ENCODE data around the gene RFESD. TPM values are rescaled to one million over a fixed set of nuclear protein-coding genes. Genes with fewer than 3 reads are reported as not detected.

The RFESD gene
- total RNA-seq, result 2.2 and 3.1 TPM in 2 replicates

DNA sequence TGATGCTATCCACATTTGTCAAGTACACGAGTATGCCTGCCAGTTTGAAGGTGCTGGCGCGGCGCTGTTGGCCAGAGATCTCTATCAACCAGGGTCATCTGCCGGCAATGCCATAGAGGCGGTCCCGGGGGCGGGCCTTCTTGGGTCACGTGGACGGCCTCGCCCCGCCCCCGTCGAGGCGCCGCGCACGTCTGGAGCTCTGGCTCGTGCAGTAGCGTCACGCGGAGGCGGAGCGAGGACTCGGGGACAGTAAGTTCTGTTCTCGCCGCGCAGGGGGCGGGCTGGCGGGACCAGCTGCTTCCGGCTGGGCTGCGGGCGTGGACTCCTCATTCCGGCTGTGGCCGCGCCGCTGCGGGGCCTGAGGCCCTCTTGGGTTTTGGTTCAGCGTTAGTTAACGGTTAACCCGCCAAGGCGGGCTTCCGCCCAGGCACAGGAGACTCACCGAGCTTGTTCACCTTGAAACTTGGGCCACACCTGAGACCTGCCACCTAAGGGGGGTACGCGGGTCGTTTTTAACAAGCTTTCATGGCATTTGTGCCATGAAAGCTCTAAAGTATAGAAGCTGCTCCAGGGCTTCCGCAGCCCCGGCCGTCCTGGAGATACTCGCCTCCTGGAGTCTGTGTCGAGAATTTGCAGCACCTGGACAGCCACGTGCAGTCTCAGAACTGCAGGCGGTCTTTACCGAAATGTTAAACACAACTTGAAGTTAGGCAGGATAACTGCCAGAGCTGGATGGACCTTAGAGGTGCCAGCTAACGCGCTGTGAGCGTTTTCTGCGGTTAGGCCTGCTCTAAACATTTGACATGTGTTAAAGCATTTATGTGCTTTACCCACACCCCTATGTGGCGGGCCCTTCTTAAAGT lies at the start of gene RFESD:
Gene RFESD, plus strand, starts transcription at position 209 of the 863 bp plus-strand sequence. CDS start 5,495 bp downstream, outside the sequence.

DNA sequence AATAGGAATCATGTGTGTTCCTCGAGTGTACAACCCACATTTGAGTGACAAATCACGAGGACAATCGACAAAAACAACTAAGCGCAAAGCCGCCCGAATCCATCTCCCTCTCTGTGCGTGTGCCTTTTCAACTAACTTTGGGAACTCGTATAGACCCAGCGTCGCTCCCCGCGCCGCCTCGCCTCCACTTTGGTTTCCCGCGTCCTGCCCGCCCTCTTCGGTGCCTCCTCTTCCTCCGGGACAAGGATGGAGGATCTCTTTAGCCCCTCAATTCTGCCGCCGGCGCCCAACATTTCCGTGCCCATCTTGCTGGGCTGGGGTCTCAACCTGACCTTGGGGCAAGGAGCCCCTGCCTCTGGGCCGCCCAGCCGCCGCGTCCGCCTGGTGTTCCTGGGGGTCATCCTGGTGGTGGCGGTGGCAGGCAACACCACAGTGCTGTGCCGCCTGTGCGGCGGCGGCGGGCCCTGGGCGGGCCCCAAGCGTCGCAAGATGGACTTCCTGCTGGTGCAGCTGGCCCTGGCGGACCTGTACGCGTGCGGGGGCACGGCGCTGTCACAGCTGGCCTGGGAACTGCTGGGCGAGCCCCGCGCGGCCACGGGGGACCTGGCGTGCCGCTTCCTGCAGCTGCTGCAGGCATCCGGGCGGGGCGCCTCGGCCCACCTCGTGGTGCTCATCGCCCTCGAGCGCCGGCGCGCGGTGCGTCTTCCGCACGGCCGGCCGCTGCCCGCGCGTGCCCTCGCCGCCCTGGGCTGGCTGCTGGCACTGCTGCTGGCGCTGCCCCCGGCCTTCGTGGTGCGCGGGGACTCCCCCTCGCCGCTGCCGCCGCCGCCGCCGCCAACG lies 26.3 kb upstream of the RFESD start, which contains the start of gene GPR150:
Gene GPR150, plus strand, starts transcription at position 58 of the 840 bp plus-strand sequence. Its CDS starts 189 bp downstream, at position 247.

DNA sequence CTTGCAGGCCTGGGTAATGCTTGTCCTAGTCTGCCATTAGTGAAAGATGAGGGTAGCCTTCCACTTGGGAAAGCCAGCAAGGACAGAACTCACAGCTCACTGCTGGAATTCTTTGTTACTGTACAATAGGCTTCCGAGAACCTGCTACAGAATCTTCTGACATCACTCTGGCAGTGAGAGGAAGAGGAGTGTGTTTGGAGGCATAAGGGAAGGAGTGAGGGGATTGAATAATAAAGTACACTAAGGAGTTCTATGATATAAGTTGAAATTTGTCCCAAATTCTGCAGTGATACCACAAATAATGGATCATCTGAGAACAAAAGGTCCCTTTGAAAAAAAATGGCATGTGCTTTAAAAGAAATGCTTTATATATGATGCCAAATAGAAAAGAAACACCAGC lies 36.3 kb downstream of the RFESD start, which contains the start of gene SPATA9:
Gene SPATA9, minus strand, starts transcription at position 101 of the 400 bp plus-strand sequence. CDS start 137 bp downstream, outside the sequence.

Other genes with a start within 250 kb of the RFESD start
- gene SKIC3, start 91.8 kb upstream of the RFESD start, total RNA-seq, result 130 and 190 TPM in 2 replicates
- gene ARSK, start 91.7 kb upstream of the RFESD start, total RNA-seq, result 11.7 and 12.7 TPM in 2 replicates
- 0.29 and 0.66 TPM in 2 replicates for gene GPR150, start 26.7 kb upstream of the RFESD start, total RNA-seq
- 0.29 and 0.33 TPM in 2 replicates for gene SPATA9, start 36.2 kb downstream of the RFESD start, total RNA-seq
- 172 and 187 TPM in 2 replicates for gene RHOBTB3, start 84.6 kb downstream of the RFESD start, total RNA-seq
- 53.4 and 120 TPM in 2 replicates for gene GLRX, start 175.9 kb downstream of the RFESD start, total RNA-seq

Measured in smooth muscle cell of trachea (primary cell).